ENCODE data around the gene CCDC14. TPM values are rescaled to one million over a fixed set of nuclear protein-coding genes. Genes with fewer than 3 reads are reported as not detected.

Gene CCDC14
- total RNA-seq, 2 donors from 2014 or later = 69.5 to 70.1 TPM

- no peak for DNase-seq
- intact Hi-C loops (cut with DNase I) = no loop called here
- TF ChIP-seq CTCF (IDR thresholded peaks at IDR 0.05) = no peak
- Histone ChIP-seq H3K9me3 (no peaks in the 10 kb centered on the region), H3K27ac (no peak overlapping the region), H3K4me1 (no peaks in the 10 kb centered on the region), H3K36me3 (peaks cover 4% of the 10 kb centered on the region), H3K27me3 (no peaks in the 10 kb centered on the region), H3K4me3 (no peak overlapping the region), H3K9ac (ENCODE audit: low read depth in 2 of 2, low read length in 2 of 2) (no peak overlapping the region)
Measured at GRCh38 chr3:123920383-123920782, 40.6 kb downstream of the CCDC14 start.

DNA sequence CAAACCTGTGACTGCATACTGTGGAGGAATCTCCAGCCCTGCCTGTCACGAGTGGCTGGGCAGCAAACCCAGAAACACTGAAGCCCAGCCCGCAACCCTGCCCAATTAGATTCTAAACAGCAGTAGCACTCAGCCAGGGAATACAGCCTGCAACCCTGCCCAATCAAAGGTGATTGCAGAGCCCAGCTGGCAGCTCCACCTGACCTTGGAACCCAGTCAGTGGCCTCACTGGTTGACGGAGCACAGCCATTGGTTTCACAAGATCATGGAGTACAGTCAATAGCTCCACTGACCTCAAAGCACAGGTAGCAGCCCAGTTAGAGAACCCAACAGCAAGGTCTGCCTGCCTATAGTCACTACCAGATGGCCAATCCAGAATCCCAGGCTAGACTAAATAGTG lies 41.7 kb downstream of the CCDC14 start:
- peaks cover 4% of the 10 kb centered on the region for H3K36me3 ChIP-seq
- no peak for DNase-seq
- H3K27me3 ChIP-seq = no peaks in the 10 kb centered on the region
- H3K4me1 ChIP-seq = no peaks in the 10 kb centered on the region
- H3K27ac ChIP-seq = no peak overlapping the region
- H3K9ac ChIP-seq (ENCODE audit: low read depth in 2 of 2, low read length in 2 of 2) = no peak overlapping the region
- intact Hi-C loops (cut with DNase I) = no loop called here
- H3K4me3 ChIP-seq = no peak overlapping the region
- no peaks in the 10 kb centered on the region for H3K9me3 ChIP-seq
- TF ChIP-seq CTCF (IDR thresholded peaks at IDR 0.05) = no peak

DNA sequence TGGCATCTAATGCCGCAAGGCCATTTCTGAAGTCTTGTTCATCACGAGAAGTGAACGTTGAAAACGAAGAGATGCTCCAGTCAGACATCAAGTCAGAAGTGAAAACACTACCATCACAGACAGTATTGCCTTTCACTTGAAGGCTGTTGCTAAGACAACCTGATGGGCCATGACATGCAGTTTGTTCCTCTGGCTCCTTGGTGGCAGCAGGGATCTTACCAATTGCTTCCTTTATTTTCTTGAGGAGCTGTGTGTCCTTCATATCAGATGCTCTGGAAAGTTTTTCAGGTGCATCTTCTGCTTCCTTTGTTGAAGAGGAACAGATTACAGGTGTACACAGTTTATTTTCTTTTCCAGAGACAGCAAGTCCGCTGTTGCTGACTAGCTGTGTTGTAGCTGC lies 46.2 kb downstream of the CCDC14 start:
- Histone ChIP-seq H3K27ac (no peak overlapping the region), H3K9me3 (no peaks in the 10 kb centered on the region), H3K4me1 (no peaks in the 10 kb centered on the region), H3K9ac (ENCODE audit: low read depth in 2 of 2, low read length in 2 of 2) (no peak overlapping the region), H3K27me3 (no peaks in the 10 kb centered on the region), H3K4me3 (no peak overlapping the region), H3K36me3 (no peaks in the 10 kb centered on the region)
- no peak for DNase-seq
- intact Hi-C loops (cut with DNase I) = no loop called here
- TF ChIP-seq CTCF (IDR thresholded peaks at IDR 0.05) = no peak

- no peaks in the 10 kb centered on the region for H3K9me3 ChIP-seq
- H3K36me3 ChIP-seq = no peaks in the 10 kb centered on the region
- no peak overlapping the region for H3K9ac ChIP-seq (ENCODE audit: low read depth in 2 of 2, low read length in 2 of 2)
- no peaks in the 10 kb centered on the region for H3K4me1 ChIP-seq
- H3K27me3 ChIP-seq = no peaks in the 10 kb centered on the region
- no peak for TF ChIP-seq CTCF (IDR thresholded peaks at IDR 0.05)
- intact Hi-C loops (cut with DNase I) = no loop called here
- H3K4me3 ChIP-seq = no peak overlapping the region
- no peak overlapping the region for H3K27ac ChIP-seq
- DNase-seq = no peak
Measured at GRCh38 chr3:123909785-123910184, 51.2 kb downstream of the CCDC14 start.

DNA sequence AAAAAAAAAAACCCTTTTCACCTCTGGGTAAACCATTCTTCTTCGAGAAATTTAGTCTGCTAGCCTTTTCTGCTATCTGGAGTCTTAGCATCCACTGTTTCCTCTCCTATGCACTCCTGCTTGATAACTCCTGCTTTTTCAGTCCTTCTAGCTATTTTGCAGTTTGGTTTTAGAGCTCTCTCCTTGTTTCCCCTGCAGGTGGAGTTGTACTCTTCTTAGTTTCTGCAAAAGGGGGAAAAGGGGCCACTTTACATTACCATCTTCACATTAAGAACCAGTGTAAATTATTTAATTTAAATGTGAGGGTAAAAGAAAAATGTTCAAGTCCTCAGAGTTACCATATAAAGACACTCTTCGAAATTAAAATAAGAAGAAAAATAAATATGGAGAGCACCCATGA lies 53.3 kb downstream of the CCDC14 start:
- no peak for DNase-seq
- intact Hi-C loops (cut with DNase I) = no loop called here
- H3K4me1 ChIP-seq = no peaks in the 10 kb centered on the region
- no peaks in the 10 kb centered on the region for H3K27me3 ChIP-seq
- H3K9ac ChIP-seq (ENCODE audit: low read depth in 2 of 2, low read length in 2 of 2) = no peak overlapping the region
- H3K36me3 ChIP-seq = no peaks in the 10 kb centered on the region
- no peak for TF ChIP-seq CTCF (IDR thresholded peaks at IDR 0.05)
- no peak overlapping the region for H3K4me3 ChIP-seq
- H3K27ac ChIP-seq = no peak overlapping the region
- H3K9me3 ChIP-seq = no peaks in the 10 kb centered on the region
